Measurements from ENCODE around the gene TMCC3. TPM values are rescaled to one million over a fixed set of nuclear protein-coding genes. Genes with fewer than 3 reads are reported as not detected.

Gene TMCC3
- total RNA-seq, 2 donors from 2014 or later = 2.5 to 4.2 TPM

DNA sequence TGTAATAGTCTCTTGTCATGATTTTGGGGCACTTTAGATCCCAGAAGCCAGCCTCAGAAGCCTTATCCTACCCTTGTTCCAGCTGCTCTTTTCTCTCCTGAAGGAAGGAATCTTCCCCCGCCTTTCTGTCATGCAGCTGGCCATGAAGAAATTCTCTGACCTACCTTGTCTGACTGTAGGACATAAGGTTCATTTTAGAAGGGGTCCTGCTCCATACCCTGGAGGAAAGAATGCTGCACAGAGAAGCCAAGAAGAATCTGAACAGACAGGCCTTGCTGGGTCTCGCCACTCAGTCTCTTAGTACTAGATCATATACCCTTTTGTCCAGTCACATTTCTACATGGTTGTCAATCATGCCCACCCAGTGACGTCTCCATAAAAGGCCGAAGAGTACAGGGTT, 6.2 kb upstream of the TMCC3 start:
- Mint-ChIP-seq H3K27ac (no peak overlapping the region), H3K4me3 (no peak overlapping the region), H3K9me3 (no peaks in the 10 kb centered on the region), H3K36me3 (ENCODE audit: low read depth) (no peaks in the 10 kb centered on the region), H3K4me1 (no peaks in the 10 kb centered on the region), H3K27me3 (ENCODE audit: insufficient read depth) (peaks cover 8% of the 10 kb centered on the region)
- no peak for DNase-seq
- Histone ChIP-seq H3K9me3 (ENCODE audit: control insufficient read depth, low read length) (no peaks in the 10 kb centered on the region), H3K36me3 (ENCODE audit: control insufficient read depth, insufficient read depth, low read length) (no peaks in the 10 kb centered on the region), H3K4me3 (ENCODE audit: low read length) (no peak overlapping the region), H3K27me3 (ENCODE audit: control insufficient read depth, insufficient read depth, low read length, poor library complexity, severe bottlenecking) (peaks cover 4% of the 10 kb centered on the region), H3K9ac (ENCODE audit: extremely low read depth, low read length, poor library complexity, severe bottlenecking) (no peak overlapping the region), H3K4me1 (ENCODE audit: control insufficient read depth, insufficient read depth, low read length) (no peaks in the 10 kb centered on the region), H3K27ac (ENCODE audit: low read depth, low read length) (no peak overlapping the region)
- TF ChIP-seq, protein P1, sequence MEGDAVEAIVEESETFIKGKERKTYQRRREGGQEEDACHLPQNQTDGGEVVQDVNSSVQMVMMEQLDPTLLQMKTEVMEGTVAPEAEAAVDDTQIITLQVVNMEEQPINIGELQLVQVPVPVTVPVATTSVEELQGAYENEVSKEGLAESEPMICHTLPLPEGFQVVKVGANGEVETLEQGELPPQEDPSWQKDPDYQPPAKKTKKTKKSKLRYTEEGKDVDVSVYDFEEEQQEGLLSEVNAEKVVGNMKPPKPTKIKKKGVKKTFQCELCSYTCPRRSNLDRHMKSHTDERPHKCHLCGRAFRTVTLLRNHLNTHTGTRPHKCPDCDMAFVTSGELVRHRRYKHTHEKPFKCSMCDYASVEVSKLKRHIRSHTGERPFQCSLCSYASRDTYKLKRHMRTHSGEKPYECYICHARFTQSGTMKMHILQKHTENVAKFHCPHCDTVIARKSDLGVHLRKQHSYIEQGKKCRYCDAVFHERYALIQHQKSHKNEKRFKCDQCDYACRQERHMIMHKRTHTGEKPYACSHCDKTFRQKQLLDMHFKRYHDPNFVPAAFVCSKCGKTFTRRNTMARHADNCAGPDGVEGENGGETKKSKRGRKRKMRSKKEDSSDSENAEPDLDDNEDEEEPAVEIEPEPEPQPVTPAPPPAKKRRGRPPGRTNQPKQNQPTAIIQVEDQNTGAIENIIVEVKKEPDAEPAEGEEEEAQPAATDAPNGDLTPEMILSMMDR (conservative IDR thresholded peaks at IDR 0.05) = no peak
- WGBS, 2 experiments (ENCODE audit: insufficient coverage in 1 of 2, insufficient read length in 1 of 2) = 84 to 86% methylated on average over 3 to 4 of the region's 4 CpGs

DNA sequence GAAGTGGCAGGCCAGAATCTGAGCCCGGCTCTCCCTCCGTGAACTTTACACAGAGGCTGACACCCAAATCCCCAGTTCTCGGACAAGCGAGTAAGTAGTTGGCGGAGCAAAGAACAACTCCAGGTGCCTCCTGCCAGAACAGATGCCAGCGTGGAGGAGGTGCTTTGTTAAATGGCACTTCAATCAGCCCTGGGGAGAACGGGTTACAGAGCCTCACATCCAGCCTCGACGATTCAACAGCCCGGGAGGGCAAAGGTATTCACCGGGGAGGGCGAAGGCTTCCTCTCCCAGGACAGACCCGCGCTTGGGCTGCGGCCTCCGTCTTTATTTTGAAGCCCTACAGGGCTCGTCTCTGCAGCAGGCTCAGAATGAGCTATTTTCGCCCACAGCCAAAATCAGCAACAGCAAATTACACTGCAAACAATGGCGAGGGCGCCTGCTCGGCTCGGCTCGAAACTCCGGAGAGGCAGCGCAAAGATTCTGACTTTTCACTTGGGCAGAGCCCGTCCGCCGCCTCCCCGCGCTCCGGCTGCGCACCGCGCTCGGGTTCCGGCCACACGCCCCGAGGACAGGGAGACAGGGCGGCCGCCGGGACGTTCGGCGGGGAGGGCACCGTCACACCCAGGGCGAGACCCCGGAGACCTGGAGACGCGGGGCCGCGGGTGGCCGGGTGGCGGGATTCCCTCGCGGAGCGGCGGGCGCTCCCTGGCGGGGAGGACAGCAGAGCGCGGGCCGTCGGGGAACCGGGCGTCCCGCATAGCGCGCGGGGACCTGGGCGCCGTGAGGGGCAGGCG, 811 bp downstream of the TMCC3 start:
- no peaks in the 10 kb centered on the region for H3K36me3 Mint-ChIP-seq (ENCODE audit: low read depth)
- peaks cover 46% of the 10 kb centered on the region for H3K27me3 Mint-ChIP-seq (ENCODE audit: insufficient read depth)
- H3K27ac Mint-ChIP-seq = no peak overlapping the region
- no peaks in the 10 kb centered on the region for H3K9me3 Mint-ChIP-seq
- no peak overlapping the region for H3K27ac ChIP-seq (ENCODE audit: low read depth, low read length)
- peak overlapping the region; percentile 81 for H3K4me3 ChIP-seq (ENCODE audit: low read length)
- peaks cover 39% of the 10 kb centered on the region for H3K27me3 ChIP-seq (ENCODE audit: control insufficient read depth, insufficient read depth, low read length, poor library complexity, severe bottlenecking)
- no peaks in the 10 kb centered on the region for H3K4me1 ChIP-seq (ENCODE audit: control insufficient read depth, insufficient read depth, low read length)
- 6 to 13% methylated on average over 26 to 72 of the region's 72 CpGs for WGBS, 2 experiments (ENCODE audit: insufficient coverage in 1 of 2, insufficient read length in 1 of 2)
- H3K4me3 Mint-ChIP-seq = peak overlapping the region; percentile 72
- H3K4me1 Mint-ChIP-seq = peaks cover 10% of the 10 kb centered on the region
- peak; percentile 89 for DNase-seq
- no peaks in the 10 kb centered on the region for H3K9me3 ChIP-seq (ENCODE audit: control insufficient read depth, low read length)
- peak overlapping the region; percentile 58 for H3K9ac ChIP-seq (ENCODE audit: extremely low read depth, low read length, poor library complexity, severe bottlenecking)
- TF ChIP-seq, protein P1 (conservative IDR thresholded peaks at IDR 0.05) = peak; percentile 70
- H3K36me3 ChIP-seq (ENCODE audit: control insufficient read depth, insufficient read depth, low read length) = no peaks in the 10 kb centered on the region

DNA sequence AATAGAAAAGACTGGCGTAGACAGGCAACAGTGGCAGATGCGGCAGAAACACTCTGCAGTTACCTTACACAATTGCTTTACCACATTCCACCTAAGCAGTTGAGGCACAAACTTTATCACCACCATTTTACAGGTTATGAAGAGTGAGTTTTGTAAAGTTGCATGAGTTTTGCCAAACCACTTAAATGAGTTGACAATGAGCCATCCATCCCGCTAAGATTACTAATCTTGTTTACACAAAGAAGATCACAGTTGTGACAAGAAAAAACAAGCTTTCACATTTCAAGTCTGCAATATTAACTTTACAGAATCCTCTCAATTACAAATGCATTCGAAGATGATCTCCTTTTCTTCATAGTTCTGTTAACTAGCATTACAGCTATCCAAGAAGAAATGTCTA, 1.8 kb downstream of the TMCC3 start:
- Histone ChIP-seq H3K9ac (ENCODE audit: extremely low read depth, low read length, poor library complexity, severe bottlenecking) (no peak overlapping the region), H3K27me3 (ENCODE audit: control insufficient read depth, insufficient read depth, low read length, poor library complexity, severe bottlenecking) (peaks cover 39% of the 10 kb centered on the region), H3K27ac (ENCODE audit: low read depth, low read length) (no peak overlapping the region), H3K9me3 (ENCODE audit: control insufficient read depth, low read length) (no peaks in the 10 kb centered on the region), H3K36me3 (ENCODE audit: control insufficient read depth, insufficient read depth, low read length) (no peaks in the 10 kb centered on the region), H3K4me1 (ENCODE audit: control insufficient read depth, insufficient read depth, low read length) (no peaks in the 10 kb centered on the region), H3K4me3 (ENCODE audit: low read length) (peak overlapping the region; percentile 81)
- no peak for DNase-seq
- H3K27me3 Mint-ChIP-seq (ENCODE audit: insufficient read depth) = peaks cover 46% of the 10 kb centered on the region
- no peak overlapping the region for H3K27ac Mint-ChIP-seq
- no peaks in the 10 kb centered on the region for H3K36me3 Mint-ChIP-seq (ENCODE audit: low read depth)
- peaks cover 10% of the 10 kb centered on the region for H3K4me1 Mint-ChIP-seq
- peak overlapping the region; percentile 72 for H3K4me3 Mint-ChIP-seq
- 86 to 96% methylated on average over 4 of the region's 4 CpGs for whole genome bisulfite sequencing, 2 experiments (ENCODE audit: insufficient coverage in 1 of 2, insufficient read length in 1 of 2)
- TF ChIP-seq, protein P1 (conservative IDR thresholded peaks at IDR 0.05) = no peak
- no peaks in the 10 kb centered on the region for H3K9me3 Mint-ChIP-seq

Data from endodermal cell (in vitro differentiated cells).